ENCODE results near the gene DDX46. TPM values are rescaled to one million over a fixed set of nuclear protein-coding genes. Genes with fewer than 3 reads are reported as not detected.
"Not testable (repeated sequence)": the region's sequence is repeated elsewhere in the genome, so short reads cannot be mapped to it uniquely, and the experiment has no call there.

DDX46 gene
- total RNA-seq, 4 donors from 2014 or later: 29.1 to 41.3 (median 36.8) TPM

GRCh38 chr5:134844252-134844651 is 85.7 kb downstream of the DDX46 start:
- no peaks in the 10 kb centered on the region for H3K9me3 ChIP-seq
- DNase-seq (no peak), ATAC-seq (no peak)
- intact Hi-C loops (cut with DNase I; ENCODE audit: low total_unique reads) (no loop called here), in situ Hi-C loops (cut with MboI; ENCODE audit: low sequenced_read_pairs in 4 of 4) (no loop called here)
- peaks cover 13 to 15% of the 10 kb centered on the region in 2 donors for H3K4me1 ChIP-seq
- H3K36me3 ChIP-seq: peaks cover 0 to 17% of the 10 kb centered on the region in 2 donors
- H3K27ac ChIP-seq: peak overlapping the region in 1 of 4 donors; percentile 7
- TF ChIP-seq CTCF (IDR thresholded peaks at IDR 0.05 in 4 of 5, conservative IDR thresholded peaks at IDR 0.05 in 1 of 5): no peak
- TF ChIP-seq POLR2A (IDR thresholded peaks at IDR 0.05): no peak
- H3K27me3 ChIP-seq: no peaks in the 10 kb centered on the region
- no peak overlapping the region for H3K4me3 ChIP-seq

GRCh38 chr5:134845335-134845851 is 86.8 kb downstream of the DDX46 start:
- Histone ChIP-seq H3K27me3 (no peaks in the 10 kb centered on the region), H3K4me1 (peaks cover 15 to 17% of the 10 kb centered on the region in 2 donors), H3K27ac (peak overlapping the region; percentile 93 to 99 (median 95)), H3K36me3 (peaks cover 0 to 9% of the 10 kb centered on the region in 2 donors), H3K9me3 (no peaks in the 10 kb centered on the region), H3K4me3 (peak overlapping the region; percentile 85 to 89 (median 86))
- DNase-seq (no peak), ATAC-seq (peak; percentile 4 to 6)
- TF ChIP-seq CTCF (IDR thresholded peaks at IDR 0.05 in 4 of 5, conservative IDR thresholded peaks at IDR 0.05 in 1 of 5) (no peak), POLR2A (IDR thresholded peaks at IDR 0.05) (no peak)
- intact Hi-C loops (cut with DNase I; ENCODE audit: low total_unique reads): loop anchor here (1.0 kb wide), 1 partner anchor 29 kb away; the partner anchor contains the start of gene TXNDC15
- in situ Hi-C loops (cut with MboI; ENCODE audit: low sequenced_read_pairs in 4 of 4): loop anchor here in 2 of 4 donors (5.0 kb wide), 1 partner anchor 62 kb away; the partner anchor contains the start of gene PCBD2 (in 2 of the 2)

GRCh38 chr5:134845852-134846640 is 87.5 kb downstream of the DDX46 start, which contains the start of gene C5orf24:
Gene C5orf24, plus strand, starts transcription at chr5:134845968. Its CDS starts 8,933 bp downstream, at chr5:134854901.
- intact Hi-C loops (cut with DNase I; ENCODE audit: low total_unique reads): loop anchor here (1.0 kb wide), 2 partner anchors 28 to 59 kb away; partner anchors contain the start of genes PCBD2 and TXNDC15
- H3K36me3 ChIP-seq: peaks cover 0 to 15% of the 10 kb centered on the region in 2 donors
- H3K27ac ChIP-seq: peak within 1 kb of the TSS; percentile 93 to 99 (median 95)
- no peaks in the 10 kb centered on the region for H3K27me3 ChIP-seq
- H3K9me3 ChIP-seq: no peaks in the 10 kb centered on the region
- H3K4me1 ChIP-seq: peaks cover 15 to 17% of the 10 kb centered on the region in 2 donors
- peak within 1 kb of the TSS; percentile 85 to 89 (median 86) for H3K4me3 ChIP-seq
- TF ChIP-seq CTCF (IDR thresholded peaks at IDR 0.05 in 4 of 5, conservative IDR thresholded peaks at IDR 0.05 in 1 of 5) (no peak), POLR2A (IDR thresholded peaks at IDR 0.05) (peak; percentile 95 to 96)
- DNase-seq: peak; percentile 90 to 94
- ATAC-seq: peak; percentile 96
- in situ Hi-C loops (cut with MboI; ENCODE audit: low sequenced_read_pairs in 4 of 4): loop anchor here in 2 of 4 donors (5.0 kb wide), 1 partner anchor 61 kb away; the partner anchor contains the start of gene PCBD2 (in 2 of the 2)

- DNase-seq (no peak), ATAC-seq (no peak)
- Histone ChIP-seq H3K4me1 (peaks cover 15 to 17% of the 10 kb centered on the region in 2 donors), H3K27me3 (no peaks in the 10 kb centered on the region), H3K36me3 (peaks cover 0 to 15% of the 10 kb centered on the region in 2 donors), H3K27ac (peak overlapping the region; percentile 93 to 99 (median 95)), H3K4me3 (peak overlapping the region; percentile 85 to 89 (median 86)), H3K9me3 (no peaks in the 10 kb centered on the region)
- intact Hi-C loops (cut with DNase I; ENCODE audit: low total_unique reads) (loop anchor here (1.0 kb wide), 1 partner anchor 59 kb away; the partner anchor contains the start of gene PCBD2), in situ Hi-C loops (cut with MboI; ENCODE audit: low sequenced_read_pairs in 4 of 4) (loop anchor here in 2 of 4 donors (5.0 kb wide), 1 partner anchor 61 kb away; the partner anchor contains the start of gene PCBD2 (in 2 of the 2))
- no peak for TF ChIP-seq CTCF (IDR thresholded peaks at IDR 0.05 in 4 of 5, conservative IDR thresholded peaks at IDR 0.05 in 1 of 5)
- TF ChIP-seq POLR2A (IDR thresholded peaks at IDR 0.05): no peak
Observed at GRCh38 chr5:134846641-134846960, 88.0 kb downstream of the DDX46 start.

- H3K36me3 ChIP-seq: peaks cover 0 to 20% of the 10 kb centered on the region in 2 donors
- H3K4me1 ChIP-seq: peaks cover 20 to 21% of the 10 kb centered on the region in 2 donors
- H3K9me3 ChIP-seq; ATAC-seq; H3K27me3 ChIP-seq; intact Hi-C loops (cut with DNase I; ENCODE audit: low total_unique reads); DNase-seq; H3K27ac ChIP-seq; H3K4me3 ChIP-seq: not testable (repeated sequence)
- in situ Hi-C loops (cut with MboI; ENCODE audit: low sequenced_read_pairs in 4 of 4): loop anchor here in 2 of 4 donors (5.0 kb wide), 1 partner anchor 58 kb away; the partner anchor contains the start of gene PCBD2 (in 2 of the 2)
Observed at GRCh38 chr5:134849434-134849933, 90.9 kb downstream of the DDX46 start.
